Activated T-helper 2 cell treated with anti-CD3 and anti-CD28 coated beads, Interferon-gamma antibody, Interleukin-2, Interleukin-4, amounts not matched to agents 10 μg/mL and 5 μg/mL and 100 μg/mL, durations not matched to agents 14 hours and 24 hours and 36 hours (primary cell): ENCODE measurements around the gene MAP4K2. TPM values are rescaled to one million over a fixed set of nuclear protein-coding genes. Genes with fewer than 3 reads are reported as not detected.
"Not testable (repeated sequence)": the region's sequence is repeated elsewhere in the genome, so short reads cannot be mapped to it uniquely, and the experiment has no call there.

ENCODE experiments used
- DNase-seq: peaks from one replicate; pipeline ENCODE4 v3.0.0; 2021; ENCODE audit warnings: low spot score
- H3K27ac Mint-ChIP-seq: one replicate; pipeline ENCODE4 v1.8.0; 2021; ENCODE audit warnings: mixed read lengths
- H3K27me3 Mint-ChIP-seq: one replicate; pipeline ENCODE4 v1.8.0; 2021; ENCODE audit warnings: low read depth, mixed read lengths
- H3K36me3 Mint-ChIP-seq: one replicate; pipeline ENCODE4 v1.8.0; 2021; ENCODE audit warnings: low read depth, mixed read lengths
- H3K4me1 Mint-ChIP-seq: one replicate; pipeline ENCODE4 v1.8.0; 2021; ENCODE audit warnings: low read depth, mixed read lengths
- H3K4me3 Mint-ChIP-seq: one replicate; pipeline ENCODE4 v1.8.0; 2021; ENCODE audit warnings: low read depth, mild to moderate bottlenecking, moderate library complexity, mixed read lengths
- H3K9me3 Mint-ChIP-seq: one replicate; pipeline ENCODE4 v1.8.0; 2021; ENCODE audit warnings: mixed read lengths
- intact Hi-C: fragments of 100-400 bp; cut with micrococcal nuclease; formaldehyde crosslinking; loops from one replicate; pipeline ENCODE4 v1.15.1; 2023
- total RNA-seq: library from RNA; stranded (reverse); gene quantifications from 2 replicates; pipeline ENCODE4 v1.2.3, GENCODE V29; 2022

The MAP4K2 gene
- total RNA-seq, result 72.1 and 77.5 TPM in 2 replicates

DNA sequence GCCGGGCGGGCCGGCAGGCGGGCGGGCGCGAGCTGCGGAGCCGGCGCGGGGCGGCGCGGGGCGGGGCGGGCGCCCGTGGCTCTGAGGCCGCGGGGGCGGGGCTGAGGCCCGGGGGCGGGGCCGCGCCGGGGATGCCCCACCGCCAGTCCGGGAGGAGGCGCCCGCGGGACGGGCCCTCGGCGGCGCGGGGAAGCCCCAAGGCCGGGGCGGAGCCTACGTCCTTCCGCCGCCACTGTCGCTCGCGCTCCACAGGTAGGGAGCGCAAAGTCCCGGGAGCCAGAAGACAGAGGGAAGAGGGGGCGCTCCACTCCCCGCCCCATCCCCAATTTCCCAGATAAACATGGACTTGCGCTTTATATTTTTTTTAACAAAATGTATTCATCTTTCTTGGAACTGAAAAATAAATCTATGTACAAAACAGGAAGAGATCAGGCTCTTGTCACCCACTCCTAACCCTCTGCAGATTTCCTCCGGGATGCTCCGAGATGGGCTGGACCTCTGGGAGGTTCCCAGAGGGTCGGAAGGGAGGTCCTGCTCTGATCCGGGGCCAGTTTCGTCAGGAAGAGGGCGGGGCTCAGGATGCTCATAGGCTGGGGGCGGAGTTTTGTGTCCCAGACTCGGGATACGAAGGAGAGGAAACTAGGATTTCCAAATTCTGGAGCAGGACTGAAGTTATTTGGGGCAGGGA lies at the start of gene MAP4K2:
Gene MAP4K2, minus strand, starts transcription at position 57 of the 688 bp plus-strand sequence. CDS start 65 bp downstream, outside the sequence.
- peaks cover 17% of the 10 kb centered on the region for H3K4me1 Mint-ChIP-seq
- no peaks in the 10 kb centered on the region for H3K27me3 Mint-ChIP-seq
- peak within 1 kb of the TSS; percentile 89 for H3K27ac Mint-ChIP-seq
- no peaks in the 10 kb centered on the region for H3K9me3 Mint-ChIP-seq
- intact Hi-C loops, result loop anchor here (2.0 kb wide), 1 partner anchor 25 kb away; the partner anchor contains the start of gene SF1
- DNase-seq, result peak; percentile 86
- H3K36me3 Mint-ChIP-seq, result peaks cover 44% of the 10 kb centered on the region
- H3K4me3 Mint-ChIP-seq, result peak within 1 kb of the TSS; percentile 86

DNA sequence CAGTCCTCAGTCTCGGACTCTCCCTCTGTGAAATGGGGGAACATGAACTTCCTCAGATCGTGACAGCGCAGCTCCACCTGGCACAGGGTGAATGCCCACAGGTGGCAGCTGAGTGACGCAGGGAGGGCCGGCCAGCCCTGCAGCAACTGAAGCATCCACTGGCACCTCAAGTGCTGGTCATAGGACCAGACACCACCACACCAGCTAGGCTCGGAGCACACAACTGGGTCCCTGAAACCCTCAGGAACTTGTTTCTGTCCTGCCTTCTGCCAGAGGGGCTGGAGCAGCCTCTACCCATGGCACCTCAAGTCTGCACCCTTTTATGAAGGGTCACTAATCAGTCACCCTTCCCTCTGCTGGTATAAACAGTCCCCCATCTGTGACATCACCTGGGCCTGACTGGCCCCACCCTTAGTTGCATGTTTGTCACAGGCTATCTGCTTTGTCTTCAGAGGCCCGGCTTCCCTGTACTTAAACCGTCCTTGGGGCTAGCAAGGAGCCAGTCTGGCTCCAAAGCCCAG lies 48.9 kb upstream of the MAP4K2 start:
- H3K27ac Mint-ChIP-seq, result peak overlapping the region; percentile 76
- intact Hi-C loops, result loop anchor here (1.0 to 2.0 kb wide), 2 partner anchors 7 to 13 kb away; no protein-coding TSS in a partner anchor
- peaks cover 66% of the 10 kb centered on the region for H3K4me1 Mint-ChIP-seq
- H3K36me3 Mint-ChIP-seq, result peaks cover 51% of the 10 kb centered on the region
- no peaks in the 10 kb centered on the region for H3K27me3 Mint-ChIP-seq
- no peak for DNase-seq
- H3K9me3 Mint-ChIP-seq, result no peaks in the 10 kb centered on the region
- H3K4me3 Mint-ChIP-seq, result peak overlapping the region; percentile 42

DNA sequence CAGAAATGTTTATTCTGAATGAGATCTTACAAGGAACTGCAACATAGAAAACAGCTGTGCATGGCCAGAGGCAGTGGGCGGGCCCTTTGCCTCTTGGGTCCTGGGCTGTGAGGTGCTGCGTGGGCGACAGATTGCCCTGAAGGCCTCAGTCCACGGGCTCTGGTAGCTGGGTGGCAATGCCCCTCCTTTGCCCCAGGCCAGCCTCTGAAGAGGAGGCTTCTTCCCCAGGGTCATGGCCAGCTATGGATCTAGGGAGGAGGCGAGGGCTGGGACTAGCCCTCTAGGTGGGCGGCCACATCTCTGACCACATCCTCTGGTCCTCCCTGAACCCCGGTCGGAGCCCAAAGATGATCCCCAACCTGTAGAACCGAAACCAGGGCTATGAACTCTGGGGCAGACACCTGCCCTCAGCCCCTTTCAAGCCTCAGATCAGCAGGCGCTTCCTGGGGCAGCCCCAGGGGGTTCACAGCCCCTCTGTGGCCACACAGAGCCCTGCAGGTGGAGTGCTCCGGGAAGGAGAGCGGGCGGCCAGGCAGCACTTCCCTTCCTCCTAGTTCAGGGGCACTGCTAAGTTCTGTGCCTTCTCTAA lies 48.1 kb upstream of the MAP4K2 start:
- no peaks in the 10 kb centered on the region for H3K27me3 Mint-ChIP-seq
- peaks cover 58% of the 10 kb centered on the region for H3K4me1 Mint-ChIP-seq
- no peaks in the 10 kb centered on the region for H3K9me3 Mint-ChIP-seq
- H3K36me3 Mint-ChIP-seq, result peaks cover 42% of the 10 kb centered on the region
- H3K4me3 Mint-ChIP-seq, result peak overlapping the region; percentile 42
- H3K27ac Mint-ChIP-seq, result peak overlapping the region; percentile 76
- DNase-seq, result no peak
- intact Hi-C loops, result loop anchor here (1.0 to 2.0 kb wide), 2 partner anchors 8 to 14 kb away; no protein-coding TSS in a partner anchor

DNA sequence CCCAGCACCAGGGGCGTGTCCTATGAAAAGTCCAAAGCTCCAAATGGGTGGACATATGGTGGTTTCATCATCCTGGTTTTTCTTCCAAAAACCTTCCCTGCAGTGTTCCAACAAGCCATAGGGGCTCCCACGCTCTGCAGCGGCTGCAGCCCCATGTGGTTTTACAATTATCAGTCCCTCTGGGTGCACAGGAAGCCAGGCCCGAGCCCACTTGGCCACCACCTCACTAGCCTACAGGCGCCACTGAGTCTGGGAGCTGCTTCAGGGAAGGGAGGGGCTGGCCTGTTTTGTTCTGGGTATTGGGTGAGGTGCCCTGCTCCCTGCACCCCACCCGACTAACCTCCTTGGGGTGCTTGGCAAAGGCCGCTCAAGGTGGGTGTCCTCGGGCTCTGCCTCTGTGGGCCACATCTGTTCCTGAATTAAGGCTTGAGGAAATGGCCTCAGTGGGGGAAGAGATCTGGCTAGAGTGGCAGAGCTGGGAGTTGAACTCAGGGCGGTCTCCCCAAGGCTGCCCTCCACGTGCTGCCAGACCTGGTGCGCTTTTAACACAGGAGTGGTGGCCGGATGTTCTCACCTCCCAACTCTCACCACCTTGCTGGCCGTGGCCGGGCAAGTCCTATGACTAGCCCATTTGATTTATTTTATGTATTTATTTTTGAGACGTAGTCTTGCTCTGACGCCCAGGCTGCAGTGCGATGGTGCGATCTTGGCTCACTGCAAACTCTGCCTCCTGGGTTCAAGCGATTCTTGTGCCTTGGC lies 46.8 kb upstream of the MAP4K2 start:
- DNase-seq, result no peak
- Mint-ChIP-seq H3K9me3 (no peaks in the 10 kb centered on the region), H3K4me3 (no peak overlapping the region), H3K36me3 (peaks cover 30% of the 10 kb centered on the region), H3K27me3 (no peaks in the 10 kb centered on the region), H3K4me1 (peaks cover 51% of the 10 kb centered on the region), H3K27ac (no peak overlapping the region)
- intact Hi-C loops, result loop anchor here (2.0 to 5.0 kb wide), 2 partner anchors 15 to 268 kb away; partner anchors contain the start of gene ZNHIT2

DNA sequence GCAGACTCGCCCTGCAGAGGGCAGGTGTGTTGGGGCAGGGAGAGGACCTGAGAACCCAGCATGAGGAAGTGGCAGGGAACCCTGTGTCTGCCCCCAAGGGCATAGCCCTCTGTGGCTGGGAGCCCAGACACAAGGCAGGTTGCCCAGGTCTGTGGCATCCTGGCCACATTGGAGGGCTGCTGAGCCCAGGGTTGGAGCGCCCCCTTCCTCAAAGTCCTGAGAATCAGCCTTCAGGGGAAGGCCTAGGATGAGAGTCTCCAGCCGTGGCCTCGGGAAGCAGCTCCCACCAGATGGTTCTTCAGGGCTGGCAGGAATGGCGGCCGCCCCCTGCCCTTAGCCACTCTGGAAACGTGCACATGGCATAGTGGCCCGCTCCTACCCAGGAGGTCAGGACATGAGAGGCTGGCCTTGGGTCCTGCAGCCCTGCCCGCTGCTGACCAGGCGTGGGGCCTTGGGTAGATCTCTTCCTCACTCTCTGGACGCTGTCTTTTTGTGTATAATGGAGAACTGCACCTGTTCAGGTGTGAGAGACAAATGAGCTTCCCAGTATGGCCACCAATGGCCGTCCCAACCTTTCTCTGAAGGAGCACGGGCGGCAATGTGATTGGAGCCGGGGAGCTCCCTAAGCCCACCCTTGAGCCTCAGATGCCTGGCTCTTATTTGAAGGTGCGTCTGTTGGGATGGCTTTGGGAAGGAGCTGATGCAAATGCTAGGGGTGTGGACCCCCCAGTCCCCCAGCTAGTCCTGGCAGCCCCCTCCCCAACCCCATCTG lies 46.0 kb upstream of the MAP4K2 start:
- no peaks in the 10 kb centered on the region for H3K9me3 Mint-ChIP-seq
- intact Hi-C loops, result loop anchor here (5.0 kb wide), 1 partner anchor 268 kb away; the partner anchor contains the start of gene ZNHIT2
- H3K27me3 Mint-ChIP-seq, result no peaks in the 10 kb centered on the region
- DNase-seq, result no peak
- H3K4me3 Mint-ChIP-seq, result no peak overlapping the region
- peaks cover 22% of the 10 kb centered on the region for H3K36me3 Mint-ChIP-seq
- no peak overlapping the region for H3K27ac Mint-ChIP-seq
- peaks cover 48% of the 10 kb centered on the region for H3K4me1 Mint-ChIP-seq

DNA sequence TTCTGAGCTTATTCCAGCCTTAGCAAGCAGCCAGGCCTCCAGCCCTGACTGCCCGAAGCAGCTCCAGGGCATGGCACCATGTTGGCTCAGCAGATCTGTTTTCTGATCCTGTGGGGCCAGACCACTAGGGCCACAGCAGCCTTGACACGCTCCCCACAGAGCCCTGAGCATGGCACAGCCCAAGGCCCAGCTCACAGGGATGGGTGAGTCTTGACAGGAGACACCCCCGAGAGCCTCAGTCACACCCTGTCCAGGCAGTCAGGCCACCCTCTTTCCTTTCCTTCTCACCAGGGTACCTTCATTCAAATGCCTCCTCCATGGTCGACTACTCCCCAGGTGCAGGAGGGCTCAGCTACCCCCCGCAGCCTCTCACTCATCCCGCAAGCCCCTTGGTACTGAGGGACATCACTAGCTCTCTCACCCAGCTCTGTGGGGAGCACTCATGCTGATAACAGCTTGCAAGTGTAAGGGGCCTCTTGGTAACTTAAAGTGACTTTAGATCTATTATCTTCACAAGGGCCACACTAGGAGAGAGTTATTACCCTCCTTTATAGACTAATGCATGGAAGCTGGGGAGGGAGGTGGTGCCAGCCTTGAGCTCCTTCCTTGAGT lies 45.3 kb upstream of the MAP4K2 start:
- no peaks in the 10 kb centered on the region for H3K9me3 Mint-ChIP-seq
- peaks cover 16% of the 10 kb centered on the region for H3K36me3 Mint-ChIP-seq
- intact Hi-C loops, result loop anchor here (5.0 kb wide), 1 partner anchor 269 kb away; the partner anchor contains the start of gene ZNHIT2
- H3K4me1 Mint-ChIP-seq, result peaks cover 48% of the 10 kb centered on the region
- no peak overlapping the region for H3K27ac Mint-ChIP-seq
- no peaks in the 10 kb centered on the region for H3K27me3 Mint-ChIP-seq
- no peak overlapping the region for H3K4me3 Mint-ChIP-seq
- DNase-seq, result no peak

DNA sequence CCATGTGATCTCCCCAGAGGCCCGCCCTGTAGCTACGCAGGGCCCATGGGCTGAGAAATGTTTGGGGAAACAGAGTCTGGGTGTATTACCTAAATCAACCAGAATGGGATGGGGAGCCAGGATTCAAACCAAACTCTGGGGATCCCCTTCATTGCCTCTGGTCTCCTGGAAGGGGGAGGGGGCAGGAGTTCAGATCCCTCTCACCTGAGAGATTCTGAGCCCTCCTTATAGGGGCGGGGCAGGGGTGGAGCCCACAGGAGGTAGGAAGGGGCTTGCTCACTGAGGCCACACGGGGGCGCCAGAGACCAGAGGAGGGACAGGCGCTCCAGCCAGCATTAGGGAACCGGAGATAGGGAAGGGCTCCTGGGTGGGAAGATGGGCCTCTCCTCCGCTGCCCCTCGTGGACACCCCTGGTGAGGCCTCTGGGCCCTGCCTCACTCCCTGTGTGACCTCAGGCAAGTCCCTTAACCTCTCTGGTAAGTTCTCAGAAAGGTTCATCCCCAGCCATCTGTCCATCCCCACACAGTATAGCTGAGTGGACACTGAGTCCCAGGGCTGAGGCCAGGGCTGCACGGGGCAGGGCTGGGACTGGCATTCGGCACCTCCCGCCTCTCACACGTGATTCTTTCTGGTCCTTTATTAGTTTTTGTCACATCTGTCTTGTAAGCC lies 44.1 kb upstream of the MAP4K2 start:
- peak; percentile 81 for DNase-seq
- intact Hi-C loops, result loop anchor here (1.0 to 5.0 kb wide), 5 partner anchors 41 to 270 kb away; partner anchors contain the start of genes ATG2A and ZNHIT2
- Mint-ChIP-seq H3K9me3 (no peaks in the 10 kb centered on the region), H3K36me3 (peaks cover 4% of the 10 kb centered on the region), H3K4me1 (peaks cover 36% of the 10 kb centered on the region), H3K27ac (no peak overlapping the region), H3K4me3 (no peak overlapping the region), H3K27me3 (no peaks in the 10 kb centered on the region)

DNA sequence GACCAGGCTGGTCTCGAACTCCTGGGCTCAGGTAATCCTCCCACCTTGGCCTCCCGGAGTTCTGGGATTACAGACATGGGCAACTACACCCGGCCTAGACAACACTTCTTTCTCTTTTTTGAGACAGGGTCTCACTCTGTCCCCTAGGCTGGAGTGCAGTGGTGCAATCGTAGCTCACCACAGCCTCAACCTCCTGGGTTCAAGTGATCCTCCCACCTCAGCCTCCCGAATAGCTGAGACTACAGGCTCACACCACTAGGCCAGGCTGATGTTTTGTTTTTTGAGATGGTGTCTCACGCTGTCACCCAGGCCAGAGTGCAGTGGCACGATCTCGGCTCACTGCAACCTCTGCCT lies 42.7 kb upstream of the MAP4K2 start:
- DNase-seq, H3K27ac Mint-ChIP-seq, H3K9me3 Mint-ChIP-seq, H3K36me3 Mint-ChIP-seq, H3K27me3 Mint-ChIP-seq: not testable (repeated sequence)
- Mint-ChIP-seq H3K4me1 (peaks cover 22% of the 10 kb centered on the region), H3K4me3 (peak overlapping the region; percentile 1)
- intact Hi-C loops, result loop anchor here (2.0 to 5.0 kb wide), 2 partner anchors 71 to 272 kb away; partner anchors contain the start of genes ATG2A and ZNHIT2

DNA sequence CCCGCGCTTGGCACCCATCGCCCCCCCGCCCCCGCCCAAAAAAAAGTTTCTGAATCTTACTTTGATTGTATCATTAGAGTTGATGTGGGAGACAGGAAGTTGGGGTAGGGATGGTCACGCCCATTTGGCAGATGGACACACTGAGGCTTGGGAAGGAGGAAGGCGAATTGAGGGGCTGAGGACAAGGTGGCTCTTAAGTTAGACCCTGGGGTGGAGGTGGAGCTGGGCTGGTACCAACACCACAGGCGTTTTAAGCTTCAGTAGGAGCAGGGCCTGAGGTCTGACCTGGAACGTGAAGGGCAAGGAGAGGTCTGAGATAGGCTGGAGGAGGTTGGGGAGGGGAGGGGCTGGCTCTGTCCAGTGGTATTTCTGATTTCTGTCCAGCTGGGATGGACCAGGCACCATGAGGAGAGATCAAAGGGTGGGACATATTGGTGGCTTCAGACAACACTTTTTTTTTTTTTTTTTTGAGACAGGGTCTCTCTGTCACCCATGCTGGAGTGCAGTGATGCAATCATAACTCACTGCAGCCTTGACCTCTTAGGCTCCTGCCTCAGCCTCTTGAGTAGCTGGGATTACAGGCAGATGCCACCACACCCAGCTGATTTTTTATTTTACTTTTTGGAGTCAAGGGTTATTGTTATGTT lies 42.2 kb upstream of the MAP4K2 start:
- peak overlapping the region; percentile 55 for H3K4me3 Mint-ChIP-seq
- no peak for DNase-seq
- H3K9me3 Mint-ChIP-seq, result no peaks in the 10 kb centered on the region
- H3K27me3 Mint-ChIP-seq, result no peaks in the 10 kb centered on the region
- no peaks in the 10 kb centered on the region for H3K36me3 Mint-ChIP-seq
- peaks cover 21% of the 10 kb centered on the region for H3K4me1 Mint-ChIP-seq
- H3K27ac Mint-ChIP-seq, result no peak overlapping the region
- intact Hi-C loops, result loop anchor here (5.0 kb wide), 1 partner anchor 272 kb away; the partner anchor contains the start of gene ZNHIT2

DNA sequence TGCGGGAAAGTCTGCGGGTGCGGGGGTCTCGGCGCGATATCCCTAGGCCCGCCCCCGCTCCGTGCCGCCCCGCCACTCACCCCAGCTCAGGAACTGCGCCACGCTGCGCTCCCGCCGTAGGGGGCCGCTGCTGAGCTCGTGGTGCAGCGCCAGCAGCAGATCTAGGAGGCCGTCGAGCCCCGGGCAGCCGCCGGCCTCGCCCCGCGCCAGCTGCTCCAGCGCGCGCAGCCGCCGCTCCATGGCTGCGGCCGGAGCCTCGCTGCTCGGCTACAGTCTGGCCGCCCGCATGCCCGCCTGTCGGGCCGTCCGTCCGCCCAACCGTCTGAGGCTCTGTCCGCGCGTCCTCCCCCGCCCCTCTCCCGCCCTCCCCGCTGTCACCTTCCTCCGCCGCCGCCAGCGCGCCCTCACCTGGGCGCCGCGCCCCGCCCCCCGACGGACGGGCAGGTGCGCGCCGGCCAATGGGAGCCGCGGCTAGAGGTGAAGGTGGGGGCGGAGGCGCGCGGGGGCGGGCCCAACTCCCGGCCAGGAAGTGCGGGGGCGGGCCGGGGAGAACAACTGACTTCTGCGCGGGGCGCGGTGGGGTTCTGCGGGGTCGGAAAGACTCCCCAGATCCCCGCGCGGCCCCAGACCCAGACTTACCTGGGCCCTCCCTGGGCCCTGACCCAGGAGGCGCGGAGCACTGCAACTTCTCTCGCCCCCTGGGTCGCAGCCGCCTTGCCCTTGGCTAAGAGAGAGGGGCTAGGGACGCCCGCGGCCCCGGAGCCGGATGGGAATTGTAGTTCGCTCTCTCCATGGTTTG lies 41.5 kb upstream of the MAP4K2 start, which contains the start of gene CDC42BPG:
Gene CDC42BPG, minus strand, starts transcription at position 324 of the 799 bp plus-strand sequence. Its CDS starts 84 bp downstream, at position 240.
- peak; percentile 60 for DNase-seq
- intact Hi-C loops, result loop anchor here (5.0 kb wide), 1 partner anchor 273 kb away; the partner anchor contains the start of gene ZNHIT2
- peak within 1 kb of the TSS; percentile 77 for H3K4me3 Mint-ChIP-seq
- H3K27ac Mint-ChIP-seq, result peak within 1 kb of the TSS; percentile 60
- peaks cover 21% of the 10 kb centered on the region for H3K4me1 Mint-ChIP-seq
- no peaks in the 10 kb centered on the region for H3K36me3 Mint-ChIP-seq
- H3K9me3 Mint-ChIP-seq, result no peaks in the 10 kb centered on the region
- H3K27me3 Mint-ChIP-seq, result no peaks in the 10 kb centered on the region
